HG02798 (cell line): Measurements from ENCODE around the gene PALB2.
"Not testable (repeated sequence)": the region's sequence is repeated elsewhere in the genome, so short reads cannot be mapped to it uniquely, and the experiment has no call there.

Experiments used
- ATAC-seq: cut with Tn5 transposase; IDR thresholded peaks from one replicate; pipeline ENCODE4 v1.9.1; 2021; ENCODE audit warnings: mild to moderate bottlenecking; ENCODE audit not compliant: unreplicated experiment, poor library complexity

The PALB2 gene

DNA sequence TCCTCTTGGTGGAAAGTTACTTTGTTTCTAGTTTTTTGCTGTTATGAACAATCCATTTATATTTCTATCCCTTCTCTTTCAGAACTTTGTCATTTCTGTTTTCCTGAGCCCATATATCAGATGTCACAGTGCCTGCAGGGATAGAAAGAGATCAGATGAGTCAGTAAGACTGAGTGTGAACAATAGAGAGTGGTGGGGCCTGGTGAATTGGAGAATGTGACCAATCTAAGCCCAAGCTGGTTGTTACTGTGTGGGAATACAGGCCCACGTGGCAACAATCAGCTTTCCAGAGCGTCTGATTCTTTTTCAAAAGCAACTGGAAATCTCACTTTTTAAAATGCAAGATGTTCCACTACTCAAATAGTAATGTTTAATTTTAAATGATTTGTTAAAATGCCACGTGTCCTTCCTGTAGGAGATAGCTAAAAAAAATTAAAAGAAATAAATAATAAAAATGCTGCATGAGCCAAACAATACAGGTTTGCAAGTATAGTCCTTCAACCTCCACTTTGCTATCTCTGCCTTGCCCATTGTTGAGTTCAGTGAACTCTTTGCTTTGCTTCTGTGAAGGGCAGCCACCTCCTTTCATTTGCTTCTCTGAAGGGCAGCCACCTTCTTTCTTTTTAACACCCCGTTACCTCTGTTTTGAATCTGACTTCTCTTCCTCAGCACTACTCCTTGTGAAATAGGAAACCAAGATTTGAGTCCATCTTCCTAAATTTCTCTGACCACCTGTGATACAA is 9.7 kb upstream of the PALB2 start:
- no peak for ATAC-seq

DNA sequence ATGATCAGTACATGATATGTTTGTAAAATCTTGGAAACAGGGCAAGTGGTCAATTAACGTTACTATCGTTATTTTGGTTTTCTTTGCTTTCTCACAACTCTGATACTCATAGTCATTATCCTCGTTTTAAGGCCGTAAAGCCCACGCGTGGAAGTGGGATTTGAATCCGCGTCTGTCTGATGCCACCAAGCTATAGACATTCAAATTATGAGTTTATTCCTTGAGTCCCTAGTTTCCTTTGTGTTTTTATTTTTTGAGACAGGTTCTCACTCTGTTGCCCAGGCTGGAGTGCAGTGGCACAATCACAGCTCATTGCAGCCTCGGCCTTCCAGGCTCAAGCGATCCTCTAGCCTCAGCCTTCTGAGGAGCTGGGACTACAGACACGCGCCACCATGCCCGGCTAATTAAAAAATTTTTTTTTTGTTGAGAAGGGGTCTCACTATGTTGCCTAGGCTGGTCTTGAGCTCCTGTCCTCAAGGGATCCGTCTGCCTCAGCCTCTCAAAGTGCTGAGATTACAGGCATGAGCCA is 1.2 kb upstream of the PALB2 start:
- ATAC-seq, result no peak

DNA sequence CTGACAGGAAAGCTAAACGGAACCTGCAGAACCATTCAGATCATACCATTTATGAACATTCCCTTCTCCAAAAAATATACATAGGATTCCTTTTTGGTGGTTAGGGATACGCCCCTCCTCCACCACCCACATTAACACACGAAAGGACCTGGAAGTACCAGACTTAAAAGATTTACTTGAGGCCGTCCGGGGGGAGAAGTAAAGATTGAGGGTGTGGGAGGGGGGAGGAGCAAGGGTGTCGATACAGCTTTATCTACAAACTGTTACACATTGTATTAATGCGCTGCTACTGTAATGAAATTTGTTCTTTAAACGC is 537 bp downstream of the PALB2 start:
- ATAC-seq, result no peak

DNA sequence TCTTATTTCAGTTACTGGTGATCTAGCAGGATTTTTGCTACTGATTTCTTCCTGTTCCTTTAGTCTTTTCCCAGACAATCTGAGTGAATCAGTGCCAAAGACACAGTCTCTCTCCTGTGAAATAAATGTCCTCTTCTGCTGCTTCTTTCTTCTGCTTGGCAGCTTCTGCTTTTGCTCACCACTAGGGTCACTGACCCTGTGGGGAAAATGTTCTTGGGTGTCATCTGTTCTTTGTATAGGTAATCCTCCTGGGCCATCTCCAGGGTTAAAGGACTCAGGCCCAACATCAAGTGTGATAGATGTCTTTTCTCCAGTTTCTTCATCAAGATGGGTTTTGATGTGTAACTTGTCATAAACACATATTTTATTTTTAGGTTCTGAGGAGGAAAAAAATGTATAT is 5.2 kb downstream of the PALB2 start:
- ATAC-seq, result no peak

DNA sequence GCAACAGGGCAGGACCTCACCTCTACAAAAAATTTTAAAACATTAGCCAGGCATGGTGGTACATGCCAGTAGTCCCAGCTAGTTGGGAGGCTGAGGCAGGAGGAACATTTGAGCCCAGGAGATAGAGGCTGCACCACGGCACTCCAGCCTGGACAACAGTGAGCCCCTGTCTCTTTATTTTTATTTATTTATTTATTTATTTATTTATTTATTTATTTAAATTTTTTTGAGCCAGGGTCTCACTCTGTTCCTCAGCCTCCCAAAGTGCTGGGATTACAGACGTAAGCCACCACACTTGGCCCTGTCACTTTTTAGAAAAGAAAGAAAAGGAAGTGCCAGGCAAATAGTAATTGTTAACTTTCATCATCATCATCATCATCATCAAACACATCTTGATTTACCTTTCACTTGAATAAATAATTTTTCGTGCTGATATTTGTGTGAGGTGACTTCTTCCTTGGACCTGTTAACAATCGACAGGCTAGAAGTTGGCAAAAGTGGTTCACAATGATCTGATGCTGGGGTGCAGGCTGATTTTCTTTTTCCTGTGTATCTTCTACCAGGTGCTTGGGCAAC is 6.6 kb downstream of the PALB2 start:
- no peak for ATAC-seq

DNA sequence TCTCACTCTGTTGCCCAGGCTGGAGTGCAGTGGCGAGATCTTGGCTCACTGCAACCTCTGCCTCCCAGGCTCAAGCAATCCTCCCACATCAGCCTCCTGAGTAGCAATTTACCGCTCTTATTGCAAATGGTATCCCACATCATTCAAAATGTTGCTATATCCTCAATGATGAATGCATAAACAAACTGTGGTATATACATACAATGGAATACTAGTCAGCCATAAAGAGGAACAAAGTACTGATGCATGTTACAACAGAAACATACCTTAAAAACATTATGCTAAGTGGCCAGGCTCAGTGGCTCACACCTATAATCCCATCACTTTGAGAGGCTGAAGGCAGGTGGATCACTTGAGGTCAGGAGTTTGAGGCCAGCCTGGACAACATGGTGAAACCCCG is 9.2 kb downstream of the PALB2 start:
- ATAC-seq, result not testable (repeated sequence)

DNA sequence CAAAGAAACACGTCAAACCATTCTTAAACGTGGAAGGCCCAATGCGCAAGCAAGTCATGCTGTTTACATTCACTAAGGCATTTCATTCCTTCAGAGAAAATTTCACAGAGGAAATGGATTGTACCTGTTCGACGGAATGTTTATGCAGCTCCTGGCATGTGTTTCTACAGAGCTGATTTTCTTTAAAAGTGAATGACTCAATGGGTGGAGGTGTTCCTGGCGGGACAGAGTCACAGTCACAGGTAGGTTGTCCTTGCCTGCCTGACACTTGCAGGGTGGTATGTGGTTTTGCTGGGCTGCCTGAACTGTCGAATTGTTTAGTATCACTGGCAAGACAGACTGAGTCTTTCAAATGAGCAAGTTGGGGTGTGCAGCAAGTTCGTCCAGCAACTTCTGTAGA is 11.6 kb downstream of the PALB2 start:
- no peak for ATAC-seq

DNA sequence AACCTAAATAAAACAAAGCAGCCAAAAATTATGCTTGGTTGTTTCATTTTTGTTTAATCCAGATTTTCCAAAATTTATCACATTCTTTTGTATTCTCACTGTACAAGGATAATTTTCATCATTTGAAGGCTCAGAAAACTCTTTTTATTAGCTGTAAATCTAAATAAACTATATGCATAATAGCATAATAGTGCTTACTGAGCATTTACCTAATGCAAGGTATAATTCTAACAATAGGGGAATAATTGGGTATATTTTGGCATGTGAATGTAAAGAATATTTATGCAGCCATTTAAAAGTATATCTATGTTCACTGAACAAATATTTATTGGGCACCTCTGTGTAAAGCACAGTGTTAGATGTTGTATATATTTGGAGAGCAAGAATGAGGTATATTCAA is 17.0 kb downstream of the PALB2 start:
- ATAC-seq, result no peak

DNA sequence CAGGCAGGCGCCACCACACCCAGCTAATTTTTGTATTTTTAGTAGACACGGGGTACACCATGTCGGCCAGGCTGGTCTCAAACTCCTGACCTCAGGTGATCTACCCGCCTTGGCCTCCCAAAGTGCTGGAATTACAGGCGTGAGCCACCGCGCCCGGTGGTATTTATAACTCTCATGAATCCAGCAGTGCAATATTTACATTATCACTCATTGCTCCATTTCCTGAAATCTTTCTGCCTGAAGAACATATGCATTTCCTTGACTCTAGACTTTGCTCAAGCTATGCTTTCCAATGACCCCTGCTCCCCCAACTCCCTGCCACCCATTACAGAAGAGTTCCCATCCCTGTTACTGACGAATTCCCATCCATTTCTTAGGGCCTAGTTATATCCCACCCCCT is 25.3 kb downstream of the PALB2 start:
- ATAC-seq, result no peak

DNA sequence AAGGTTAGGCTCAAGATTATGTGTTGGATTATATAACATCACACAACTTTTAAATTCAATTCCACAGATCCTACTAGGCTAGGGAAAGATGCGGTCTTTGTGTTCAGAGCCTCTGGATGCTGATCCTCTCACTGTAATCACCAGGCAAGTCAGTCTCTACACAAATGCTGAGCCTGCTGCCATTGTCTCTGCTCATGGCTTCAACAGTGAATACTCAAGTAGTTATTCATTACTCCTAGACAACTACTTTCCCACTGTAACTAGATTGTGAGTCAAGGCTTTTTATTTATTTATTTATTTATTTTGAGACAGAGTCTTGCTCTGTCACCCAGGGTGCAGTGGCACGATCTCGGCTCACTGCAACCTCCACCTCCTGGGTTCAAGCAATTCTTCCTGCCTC is 29.2 kb downstream of the PALB2 start:
- ATAC-seq, result no peak

DNA sequence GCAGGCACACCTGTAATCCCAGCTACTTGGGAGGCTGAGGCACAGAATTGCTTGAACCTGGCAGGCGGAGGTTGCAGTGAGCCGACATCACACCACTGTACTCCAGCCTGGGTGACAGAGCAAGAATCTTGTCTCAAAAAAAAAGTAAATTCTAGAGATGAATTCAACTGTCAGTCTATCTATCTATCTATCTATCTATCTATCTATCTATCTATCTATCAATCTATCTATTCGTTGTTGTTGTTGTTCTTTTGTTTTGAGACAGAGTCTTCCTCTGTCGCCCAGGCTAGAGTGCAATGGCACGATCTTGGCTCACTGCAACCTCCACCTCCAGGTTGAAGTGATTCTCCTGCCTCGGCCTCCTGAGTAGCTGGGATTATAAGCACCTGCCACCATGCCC is 30.2 kb downstream of the PALB2 start:
- not testable (repeated sequence) for ATAC-seq

DNA sequence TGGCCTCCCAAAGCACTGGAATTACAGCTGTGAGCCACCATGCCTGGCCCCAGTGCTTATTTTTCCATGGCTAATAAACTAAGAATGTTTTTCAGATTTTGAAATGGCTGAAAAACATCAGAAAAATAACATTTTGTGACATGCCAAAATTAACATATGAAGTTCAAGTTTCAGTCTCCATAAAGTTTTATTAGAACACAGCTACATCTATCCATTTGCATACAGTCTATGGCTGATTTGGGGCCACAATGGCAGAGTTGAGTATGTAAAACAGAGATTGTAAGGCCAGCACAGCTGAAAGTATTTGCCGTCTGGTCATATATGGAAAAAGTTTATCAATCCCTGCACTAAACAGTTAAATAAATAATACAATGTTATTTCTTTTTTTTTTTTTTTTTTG is 31.2 kb downstream of the PALB2 start:
- ATAC-seq, result no peak

DNA sequence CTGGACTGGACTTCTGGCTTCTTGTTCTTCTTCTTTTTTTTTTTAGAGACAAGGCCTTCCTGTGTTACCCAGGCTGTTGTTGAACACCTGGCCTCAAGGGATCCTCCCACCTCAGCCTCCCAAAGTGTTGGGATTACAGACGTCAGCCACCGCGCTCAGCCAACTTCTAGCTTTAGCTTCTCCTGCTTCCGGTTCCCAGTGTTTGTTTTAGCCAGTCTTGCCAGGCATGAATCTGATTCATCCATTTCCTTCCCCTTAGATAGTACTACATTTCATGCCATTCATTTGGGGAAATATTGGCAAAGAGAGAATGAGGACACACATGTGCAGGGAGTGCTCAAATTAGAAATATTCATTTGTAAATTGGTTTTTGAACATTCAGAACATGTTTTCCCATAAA is 32.9 kb downstream of the PALB2 start:
- ATAC-seq, result no peak

DNA sequence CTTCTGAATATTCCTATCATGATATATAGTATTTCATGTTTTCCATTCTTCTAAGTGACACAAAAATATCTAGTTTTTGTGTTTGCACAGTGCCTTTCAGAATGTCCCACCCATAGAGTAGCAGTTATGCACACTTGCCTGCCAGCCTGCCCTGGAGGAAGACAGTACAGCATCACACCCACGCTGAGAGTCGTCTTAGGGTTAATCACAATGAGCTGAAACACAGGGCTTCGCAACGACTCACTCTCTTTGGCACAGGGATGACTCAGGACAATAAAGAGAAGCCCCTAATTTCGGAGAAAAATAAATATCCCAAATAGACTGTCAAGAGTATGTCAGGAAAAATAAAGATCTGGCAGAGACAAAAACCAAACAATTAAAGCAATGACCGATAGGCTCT is 33.4 kb downstream of the PALB2 start:
- ATAC-seq, result no peak

DNA sequence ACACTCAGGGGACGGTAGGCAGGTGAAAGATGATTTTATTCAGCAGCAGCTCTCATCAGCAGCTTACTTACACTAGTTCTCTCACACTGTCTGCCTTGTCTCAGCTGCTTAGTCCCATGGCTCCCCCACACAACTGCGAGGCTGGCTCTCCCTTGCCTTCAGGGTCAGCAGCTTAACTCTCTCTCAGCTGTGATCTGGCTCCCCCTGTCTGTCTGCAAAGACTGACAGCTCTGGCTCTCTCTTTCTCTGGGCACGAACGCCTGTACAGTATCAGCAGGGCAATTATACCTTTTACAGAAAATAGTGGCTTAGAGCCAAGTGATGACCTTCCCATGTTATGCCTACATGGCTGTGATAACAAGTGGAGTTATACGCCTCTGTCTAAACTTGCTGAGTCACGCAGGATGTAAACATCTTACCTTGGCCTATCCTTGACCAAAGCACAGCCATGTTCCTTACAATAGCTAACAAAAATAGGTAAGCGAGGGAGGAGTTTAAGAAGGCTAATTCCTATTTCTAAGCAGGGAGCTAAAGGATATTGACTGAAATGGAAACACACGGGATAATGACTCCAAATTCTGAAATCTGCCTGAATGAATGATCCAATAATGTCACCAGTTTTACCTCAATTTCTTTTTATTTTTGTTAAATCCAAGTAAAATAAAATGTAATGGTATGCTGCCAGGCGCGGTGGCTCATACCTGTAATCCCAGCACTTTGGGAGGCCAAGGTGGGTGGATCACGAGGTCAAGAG is 43.9 kb downstream of the PALB2 start:
- no peak for ATAC-seq

DNA sequence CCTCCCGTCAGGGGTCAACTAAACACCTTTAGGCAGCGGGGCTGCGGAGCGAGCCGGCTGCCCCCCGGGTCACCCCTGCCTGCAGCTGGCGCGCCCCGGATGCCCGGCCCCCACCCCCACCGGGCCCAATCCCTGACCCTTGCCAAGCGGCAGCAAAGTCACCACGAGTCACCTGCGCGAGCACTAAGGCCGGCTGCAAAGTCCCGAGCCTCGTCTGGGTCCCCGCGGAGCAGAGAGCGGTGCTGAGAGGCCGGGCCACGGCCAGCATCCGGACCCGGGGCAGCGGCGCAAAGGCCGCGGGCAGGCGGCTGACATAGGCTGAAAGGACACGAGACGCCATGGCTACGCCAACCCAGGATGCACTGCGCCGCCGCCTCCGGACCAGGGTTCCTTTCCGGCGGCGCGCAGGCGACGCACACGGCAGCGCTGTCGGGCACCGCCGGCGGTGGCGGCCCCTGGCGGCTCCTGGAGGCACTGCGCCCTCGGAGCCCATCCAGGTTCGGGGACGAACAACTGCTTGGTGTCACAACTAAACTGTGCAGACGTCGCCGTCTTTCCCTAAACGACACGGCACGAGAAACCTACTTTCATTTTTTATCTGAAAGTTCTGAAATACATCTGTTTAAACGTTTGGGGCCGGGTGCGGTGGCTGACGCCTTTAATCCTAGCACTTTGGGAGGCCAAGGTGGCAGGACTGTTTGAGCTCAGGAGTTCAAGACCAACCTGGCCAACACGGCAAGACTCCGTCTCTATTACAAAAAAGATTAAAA is 45.0 kb downstream of the PALB2 start, which contains the start of gene NDUFAB1:
TSS of gene NDUFAB1 (minus strand) at position 366 of the 770 bp plus-strand sequence. CDS start at position 340, 26 bp downstream.
- peak; percentile 95 for ATAC-seq

DNA sequence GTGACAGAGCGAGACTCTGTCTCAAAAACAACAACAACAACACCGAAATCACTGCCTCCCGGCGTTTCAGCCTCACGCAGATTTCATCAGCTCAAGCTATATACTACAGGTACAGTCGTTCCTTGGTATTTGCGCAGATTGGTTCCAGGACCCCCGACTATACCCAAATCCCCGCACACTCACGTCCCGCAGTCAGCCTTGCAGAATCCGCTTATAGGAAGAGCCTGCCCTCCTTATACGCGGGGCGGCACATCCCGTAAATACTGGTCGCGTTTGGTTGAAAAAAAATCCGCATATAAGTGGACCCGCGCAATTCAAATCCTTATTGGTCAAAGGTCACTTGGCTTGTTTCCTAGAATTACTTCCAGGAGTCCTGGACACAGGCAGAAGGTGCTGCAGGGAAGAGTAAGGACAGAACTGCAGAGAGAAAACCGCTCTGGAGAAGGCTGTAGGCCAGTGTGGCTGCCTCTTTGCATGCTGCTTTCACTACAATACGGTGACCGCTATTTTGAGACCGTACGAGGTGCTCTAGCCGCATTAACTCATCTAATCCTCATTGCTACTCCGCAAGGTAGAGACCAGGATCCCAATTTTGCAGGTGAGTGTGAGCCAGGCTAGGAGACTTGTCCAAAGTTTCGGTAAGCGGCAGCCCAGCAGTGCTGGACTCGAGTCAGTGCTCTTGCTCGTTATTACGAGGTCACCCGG is 45.7 kb downstream of the PALB2 start:
- no peak for ATAC-seq

DNA sequence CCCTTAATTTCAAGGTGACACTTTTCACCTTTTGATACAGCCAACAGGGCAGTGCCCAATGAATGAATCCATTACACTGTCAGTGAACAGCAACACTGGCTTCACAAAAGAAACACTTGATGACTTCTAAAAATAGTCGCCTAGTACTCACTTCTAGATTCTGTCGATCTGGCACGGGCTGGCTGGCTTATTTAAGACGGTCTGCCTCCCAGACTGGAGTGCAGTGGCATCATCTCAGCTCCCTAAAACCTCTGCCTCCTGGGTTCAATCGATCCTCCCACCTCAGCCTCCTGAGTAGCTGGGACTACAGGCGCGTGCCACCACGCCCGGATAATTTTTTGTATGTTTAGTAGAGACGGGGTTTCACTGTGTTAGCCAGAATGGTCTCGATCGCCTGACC is 46.9 kb downstream of the PALB2 start:
- no peak for ATAC-seq

DNA sequence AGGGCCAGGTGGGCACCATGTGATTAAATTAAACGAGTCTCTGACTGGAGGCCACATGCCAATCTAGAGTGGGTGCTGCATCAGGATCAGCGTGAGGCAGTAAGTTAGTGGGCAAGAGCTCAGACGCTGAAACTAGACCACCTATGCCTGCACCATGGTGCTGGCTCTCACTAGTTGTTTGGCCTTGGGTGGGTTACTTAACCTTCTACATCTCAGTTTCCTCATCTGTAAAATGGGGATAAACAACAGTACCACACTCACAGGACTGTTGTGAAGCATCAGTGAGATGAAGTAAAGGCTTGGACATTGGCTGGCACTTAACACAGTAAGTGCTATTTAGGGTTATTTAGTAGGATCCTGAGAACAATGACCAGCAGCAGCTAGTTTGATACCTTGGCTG is 50.9 kb downstream of the PALB2 start:
- no peak for ATAC-seq

DNA sequence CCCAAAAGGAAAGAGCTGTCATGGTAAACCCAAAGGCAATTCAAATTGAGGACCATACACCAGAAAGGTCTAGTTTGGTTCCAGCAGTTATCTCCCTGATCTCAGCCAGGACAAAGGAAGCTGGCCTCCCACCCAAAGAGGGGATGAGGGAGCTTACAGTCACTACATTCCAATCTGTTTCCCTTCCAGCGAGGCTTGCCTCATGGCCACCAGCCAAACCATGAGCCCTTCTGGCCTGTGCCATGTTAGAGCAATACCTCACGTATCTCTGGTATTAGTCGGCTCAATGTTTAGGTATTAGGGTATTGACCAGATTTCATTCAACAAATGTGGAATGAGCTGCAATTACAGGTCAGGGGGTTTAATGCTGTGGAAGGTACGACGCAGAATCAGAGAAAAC is 53.4 kb downstream of the PALB2 start:
- ATAC-seq, result no peak
